ENCODE measurements around the gene ELL2.
"Not testable (repeated sequence)": the region's sequence is repeated elsewhere in the genome, so short reads cannot be mapped to it uniquely, and the experiment has no call there.

The ELL2 gene

GRCh38 chr5:95876782-95877181 is 84.9 kb downstream of the ELL2 start:
- CTCF ChIA-PET = no interaction called here
- peaks cover 7% of the 10 kb centered on the region for H3K27me3 Mint-ChIP-seq
- no peaks in the 10 kb centered on the region for H3K9me3 Mint-ChIP-seq
- no peaks in the 10 kb centered on the region for H3K36me3 Mint-ChIP-seq
- H3K27ac Mint-ChIP-seq = no peak overlapping the region
- H3K4me3 Mint-ChIP-seq = no peak overlapping the region
- DNase-seq = no peak
- peaks cover 4% of the 10 kb centered on the region for H3K4me1 Mint-ChIP-seq

- no peaks in the 10 kb centered on the region for H3K9me3 Mint-ChIP-seq
- DNase-seq = no peak
- no peak overlapping the region for H3K4me3 Mint-ChIP-seq
- CTCF ChIA-PET = interaction anchor here (0.7 kb wide), 1 partner anchor 461 kb away, joined by 3 read pairs; no protein-coding TSS in a partner anchor
- H3K4me1 Mint-ChIP-seq = peaks cover 25% of the 10 kb centered on the region
- H3K36me3 Mint-ChIP-seq = no peaks in the 10 kb centered on the region
- H3K27me3 Mint-ChIP-seq = peaks cover 4% of the 10 kb centered on the region
- no peak overlapping the region for H3K27ac Mint-ChIP-seq
Observed at GRCh38 chr5:95874246-95874645, 87.4 kb downstream of the ELL2 start.

GRCh38 chr5:95873351-95873750 is 88.3 kb downstream of the ELL2 start:
- no peak for DNase-seq
- H3K4me3 Mint-ChIP-seq = no peak overlapping the region
- no peaks in the 10 kb centered on the region for H3K36me3 Mint-ChIP-seq
- CTCF ChIA-PET = interaction anchor here (0.7 to 1.0 kb wide), 2 partner anchors 86 to 462 kb away, joined by 3 read pairs; no protein-coding TSS in a partner anchor
- peaks cover 6% of the 10 kb centered on the region for H3K9me3 Mint-ChIP-seq
- H3K4me1 Mint-ChIP-seq = peaks cover 34% of the 10 kb centered on the region
- H3K27ac Mint-ChIP-seq = no peak overlapping the region
- peaks cover 4% of the 10 kb centered on the region for H3K27me3 Mint-ChIP-seq

- Mint-ChIP-seq H3K9me3 (peaks cover 8% of the 10 kb centered on the region), H3K27ac (no peak overlapping the region), H3K36me3 (peaks cover 2% of the 10 kb centered on the region), H3K4me1 (peaks cover 39% of the 10 kb centered on the region), H3K27me3 (peaks cover 4% of the 10 kb centered on the region), H3K4me3 (no peak overlapping the region)
- CTCF ChIA-PET = interaction anchor here (0.6 to 1.0 kb wide), 2 partner anchors 87 to 101 kb away, joined by 3 read pairs; no protein-coding TSS in a partner anchor
- no peak for DNase-seq
Observed at GRCh38 chr5:95872346-95873268, 89.0 kb downstream of the ELL2 start.

GRCh38 chr5:95871146-95871806 is 90.4 kb downstream of the ELL2 start:
- Mint-ChIP-seq H3K9me3 (peaks cover 10% of the 10 kb centered on the region), H3K36me3 (peaks cover 8% of the 10 kb centered on the region), H3K4me1 (peaks cover 41% of the 10 kb centered on the region), H3K27ac (peak overlapping the region; percentile 95), H3K27me3 (peaks cover 4% of the 10 kb centered on the region), H3K4me3 (no peak overlapping the region)
- CTCF ChIA-PET = interaction anchor here (0.7 to 4.0 kb wide), 3 partner anchors 21 to 1307 kb away, joined by 3 to 21 read pairs (median 4); no protein-coding TSS in a partner anchor
- DNase-seq = no peak

GRCh38 chr5:95870105-95870672 is 91.5 kb downstream of the ELL2 start:
- Mint-ChIP-seq H3K36me3 (peaks cover 8% of the 10 kb centered on the region), H3K4me1 (peaks cover 41% of the 10 kb centered on the region), H3K27me3 (peaks cover 4% of the 10 kb centered on the region), H3K27ac (peak overlapping the region; percentile 95), H3K9me3 (peaks cover 10% of the 10 kb centered on the region), H3K4me3 (peak overlapping the region; percentile 56)
- DNase-seq = peak; percentile 39
- CTCF ChIA-PET = interaction anchor here (1.0 to 4.0 kb wide), 4 partner anchors 9 to 466 kb away, joined by 3 to 21 read pairs (median 5); no protein-coding TSS in a partner anchor

DNA sequence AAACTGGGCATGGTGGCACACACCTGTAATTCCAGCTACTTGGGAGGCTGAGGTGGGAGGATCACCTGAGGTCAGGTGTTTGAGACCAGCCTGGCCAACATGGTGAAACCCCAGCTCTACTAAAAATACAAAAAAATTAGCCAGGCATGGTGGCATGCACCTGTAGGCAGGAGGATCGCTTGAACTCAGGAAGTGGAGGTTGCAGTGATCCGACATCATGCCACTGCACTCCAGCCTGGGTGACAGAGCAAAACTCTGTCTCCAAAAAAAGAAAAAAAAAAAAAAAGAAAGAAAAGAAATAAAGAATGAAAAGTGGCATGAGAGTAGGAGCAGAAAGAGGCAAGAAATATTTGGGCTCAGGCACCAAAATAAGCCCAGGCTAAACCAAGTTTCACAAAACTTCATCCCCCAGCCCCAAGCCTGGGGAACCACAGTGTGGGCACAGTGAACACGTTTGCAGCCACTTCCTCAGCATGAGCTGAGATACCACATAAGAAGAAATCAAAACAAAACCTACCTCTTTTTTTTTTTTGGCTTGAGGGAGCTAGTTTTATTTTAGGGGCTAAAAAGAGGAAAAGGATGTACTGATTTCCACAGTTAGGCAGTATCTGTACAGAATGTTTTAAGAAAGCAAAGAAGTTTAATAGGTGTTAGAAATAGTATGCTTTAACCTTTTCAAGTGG is 92.3 kb downstream of the ELL2 start:
- not testable (repeated sequence) for H3K9me3 Mint-ChIP-seq, H3K27me3 Mint-ChIP-seq, H3K36me3 Mint-ChIP-seq
- Mint-ChIP-seq H3K4me3 (peak overlapping the region; percentile 52), H3K27ac (peak overlapping the region; percentile 91), H3K4me1 (peaks cover 41% of the 10 kb centered on the region)
- peak; percentile 83 for DNase-seq
- CTCF ChIA-PET = interaction anchor here (1.2 to 4.0 kb wide), 5 partner anchors 9 to 467 kb away, joined by 3 to 21 read pairs (median 5); no protein-coding TSS in a partner anchor

DNA sequence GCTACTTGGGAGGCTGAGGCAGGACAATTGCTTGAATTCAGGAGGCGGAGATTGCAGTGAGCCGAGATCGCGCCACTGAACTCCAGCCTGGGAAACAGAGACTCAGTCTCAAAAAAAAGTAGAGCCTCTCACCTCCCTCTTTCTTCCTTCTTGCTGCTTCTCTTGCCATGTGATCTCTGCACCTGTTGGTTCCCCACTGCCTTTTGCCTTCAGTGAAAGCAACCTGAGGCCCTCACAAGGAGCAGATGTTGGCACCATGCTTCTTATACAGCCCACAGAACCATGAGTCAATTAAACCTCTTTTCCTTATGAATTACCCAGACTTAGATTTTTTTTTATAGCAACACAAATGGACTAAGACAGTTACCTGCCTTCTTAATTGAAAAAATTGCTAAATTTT is 93.5 kb downstream of the ELL2 start:
- Mint-ChIP-seq H3K9me3 (peaks cover 10% of the 10 kb centered on the region), H3K4me3 (no peak overlapping the region), H3K27ac (peak overlapping the region; percentile 21), H3K27me3 (peaks cover 4% of the 10 kb centered on the region), H3K4me1 (peaks cover 45% of the 10 kb centered on the region), H3K36me3 (peaks cover 8% of the 10 kb centered on the region)
- CTCF ChIA-PET = interaction anchor here (1.3 to 4.0 kb wide), 3 partner anchors 8 to 468 kb away, joined by 5 to 21 read pairs (median 6); no protein-coding TSS in a partner anchor
- no peak for DNase-seq

DNA sequence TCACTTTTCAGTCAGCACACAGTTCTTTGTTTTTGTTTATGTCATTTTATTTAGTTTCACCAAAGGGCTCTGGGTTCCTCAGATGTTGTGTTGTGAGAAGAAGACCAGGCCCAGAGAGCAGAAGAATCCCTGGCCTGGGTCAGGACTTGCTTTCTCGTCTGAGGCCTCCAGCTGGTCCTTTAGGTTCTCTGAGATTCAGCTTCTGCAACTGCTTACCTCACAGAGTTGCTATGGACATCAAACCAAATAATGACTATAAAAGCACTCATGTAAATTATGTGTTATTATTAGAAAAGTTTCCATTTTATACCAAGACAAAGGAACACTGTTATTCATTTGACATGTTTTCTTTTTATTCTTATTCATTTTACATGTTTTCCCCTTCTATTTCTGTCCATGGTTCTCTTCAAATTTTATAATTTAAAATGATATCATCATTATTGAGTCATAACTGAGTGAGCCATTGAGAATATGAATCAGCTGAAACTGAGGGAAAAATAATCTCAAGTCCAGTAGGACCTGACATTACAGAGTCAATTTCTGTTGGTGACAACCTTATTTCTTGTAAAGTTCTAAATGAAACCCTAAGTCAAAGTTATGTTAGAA is 95.1 kb downstream of the ELL2 start:
- H3K36me3 Mint-ChIP-seq = peaks cover 8% of the 10 kb centered on the region
- no peak overlapping the region for H3K27ac Mint-ChIP-seq
- no peak for DNase-seq
- H3K4me3 Mint-ChIP-seq = no peak overlapping the region
- CTCF ChIA-PET = no interaction called here
- no peaks in the 10 kb centered on the region for H3K27me3 Mint-ChIP-seq
- H3K9me3 Mint-ChIP-seq = peaks cover 10% of the 10 kb centered on the region
- H3K4me1 Mint-ChIP-seq = peaks cover 58% of the 10 kb centered on the region

- Mint-ChIP-seq H3K4me1 (peaks cover 55% of the 10 kb centered on the region), H3K27ac (no peak overlapping the region), H3K9me3 (peaks cover 10% of the 10 kb centered on the region), H3K36me3 (peaks cover 8% of the 10 kb centered on the region), H3K27me3 (no peaks in the 10 kb centered on the region), H3K4me3 (no peak overlapping the region)
- DNase-seq = no peak
- CTCF ChIA-PET = interaction anchor here (0.8 to 10.7 kb wide), 5 partner anchors 11 to 730 kb away, joined by 3 to 125 read pairs (median 3); no protein-coding TSS in a partner anchor
Observed at GRCh38 chr5:95864944-95865504, 96.6 kb downstream of the ELL2 start.

GRCh38 chr5:95864456-95864855 is 97.2 kb downstream of the ELL2 start:
- H3K27me3 Mint-ChIP-seq = peaks cover 1% of the 10 kb centered on the region
- no peak overlapping the region for H3K27ac Mint-ChIP-seq
- DNase-seq = no peak
- peaks cover 56% of the 10 kb centered on the region for H3K4me1 Mint-ChIP-seq
- peaks cover 8% of the 10 kb centered on the region for H3K36me3 Mint-ChIP-seq
- H3K9me3 Mint-ChIP-seq = peaks cover 10% of the 10 kb centered on the region
- no peak overlapping the region for H3K4me3 Mint-ChIP-seq
- CTCF ChIA-PET = interaction anchor here (0.9 to 10.7 kb wide), 4 partner anchors 10 to 731 kb away, joined by 3 to 125 read pairs (median 4); no protein-coding TSS in a partner anchor

GRCh38 chr5:95863383-95863757 is 98.3 kb downstream of the ELL2 start:
- CTCF ChIA-PET = interaction anchor here (0.6 to 10.7 kb wide), 2 partner anchors 474 to 737 kb away, joined by 3 to 125 read pairs; no protein-coding TSS in a partner anchor
- Mint-ChIP-seq H3K4me1 (peaks cover 56% of the 10 kb centered on the region), H3K9me3 (peaks cover 4% of the 10 kb centered on the region), H3K4me3 (no peak overlapping the region), H3K27me3 (peaks cover 8% of the 10 kb centered on the region), H3K36me3 (peaks cover 8% of the 10 kb centered on the region), H3K27ac (no peak overlapping the region)
- no peak for DNase-seq
